Measurements from ENCODE around the gene CYS1. TPM values are rescaled to one million over a fixed set of nuclear protein-coding genes. Genes with fewer than 3 reads are reported as not detected.

The CYS1 gene
- total RNA-seq, 1 experiment from 2014 or later = 1.2 TPM

- POLR2A ChIA-PET = interaction anchor here (1.4 kb wide), 1 partner anchor 26 kb away, joined by 4 read pairs; no protein-coding TSS in a partner anchor
- peak; percentile 36 for DNase-seq (ENCODE audit: low spot score)
- TF ChIP-seq ETV6 (CRISPR knock-in tag; IDR thresholded peaks at IDR 0.05) (no peak), CBFB (CRISPR knock-in tag; IDR thresholded peaks at IDR 0.05; ENCODE audit: low read depth) (no peak), NR1H2 (CRISPR knock-in tag; IDR thresholded peaks at IDR 0.05) (no peak), RELA (CRISPR knock-in tag; IDR thresholded peaks at IDR 0.05; ENCODE audit: borderline replicate concordance) (no peak), ZNF532 (CRISPR knock-in tag; IDR thresholded peaks at IDR 0.05; ENCODE audit: borderline replicate concordance) (no peak), MXD4 (CRISPR knock-in tag; IDR thresholded peaks at IDR 0.05; ENCODE audit: borderline replicate concordance) (no peak), ERG (CRISPR knock-in tag; IDR thresholded peaks at IDR 0.05) (no peak)
- TF ChIP-seq, protein P1, sequence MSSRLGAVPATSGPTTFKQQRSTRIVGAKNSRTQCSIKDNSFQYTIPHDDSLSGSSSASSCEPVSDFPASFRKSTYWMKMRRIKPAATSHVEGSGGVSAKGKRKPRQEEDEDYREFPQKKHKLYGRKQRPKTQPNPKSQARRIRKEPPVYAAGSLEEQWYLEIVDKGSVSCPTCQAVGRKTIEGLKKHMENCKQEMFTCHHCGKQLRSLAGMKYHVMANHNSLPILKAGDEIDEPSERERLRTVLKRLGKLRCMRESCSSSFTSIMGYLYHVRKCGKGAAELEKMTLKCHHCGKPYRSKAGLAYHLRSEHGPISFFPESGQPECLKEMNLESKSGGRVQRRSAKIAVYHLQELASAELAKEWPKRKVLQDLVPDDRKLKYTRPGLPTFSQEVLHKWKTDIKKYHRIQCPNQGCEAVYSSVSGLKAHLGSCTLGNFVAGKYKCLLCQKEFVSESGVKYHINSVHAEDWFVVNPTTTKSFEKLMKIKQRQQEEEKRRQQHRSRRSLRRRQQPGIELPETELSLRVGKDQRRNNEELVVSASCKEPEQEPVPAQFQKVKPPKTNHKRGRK (CRISPR knock-in tag; IDR thresholded peaks at IDR 0.05; ENCODE audit: borderline replicate concordance) = no peak
These were observed 8.6 kb downstream of the CYS1 start for GRCh38 chr2:10071595-10071994.

GRCh38 chr2:10071176-10071575 lies 9.0 kb downstream of the CYS1 start:
- no peak overlapping the region for H3K27ac Mint-ChIP-seq
- H3K4me1 Mint-ChIP-seq = peaks cover 18% of the 10 kb centered on the region
- H3K9me3 Mint-ChIP-seq = peaks cover 8% of the 10 kb centered on the region
- DNase-seq (ENCODE audit: low spot score) = no peak
- POLR2A ChIA-PET = no interaction called here
- no peak overlapping the region for H3K4me3 Mint-ChIP-seq
- H3K27me3 Mint-ChIP-seq (ENCODE audit: low read depth) = no peaks in the 10 kb centered on the region
- no peaks in the 10 kb centered on the region for H3K36me3 Mint-ChIP-seq
- no peak for ATAC-seq
- CTCF ChIA-PET = interaction anchor here (0.6 to 5.9 kb wide), 18 partner anchors 9 to 589 kb away, joined by 3 to 166 read pairs (median 8); partner anchors contain the start of genes CYS1 and YWHAQ
- TF ChIP-seq FOXJ3 (CRISPR knock-in tag; IDR thresholded peaks at IDR 0.05; ENCODE audit: borderline replicate concordance) (no peak), SMAD3 (CRISPR knock-in tag; IDR thresholded peaks at IDR 0.05; ENCODE audit: borderline replicate concordance) (no peak), NR3C1 (CRISPR knock-in tag; conservative IDR thresholded peaks at IDR 0.05; ENCODE audit: low read depth) (no peak), GRHL2 (CRISPR knock-in tag; IDR thresholded peaks at IDR 0.05; ENCODE audit: insufficient replicate concordance, severe bottlenecking) (no peak), NR2C2 (CRISPR knock-in tag; IDR thresholded peaks at IDR 0.05) (no peak), NFYB (CRISPR knock-in tag; conservative IDR thresholded peaks at IDR 0.05; ENCODE audit: low read depth) (no peak), MYBL2 (CRISPR knock-in tag; IDR thresholded peaks at IDR 0.05) (no peak), FOXK1 (CRISPR knock-in tag; IDR thresholded peaks at IDR 0.05) (no peak), ERG (CRISPR knock-in tag; IDR thresholded peaks at IDR 0.05) (no peak), EMX1 (CRISPR knock-in tag; IDR thresholded peaks at IDR 0.05) (no peak), GABPB1 (CRISPR knock-in tag; IDR thresholded peaks at IDR 0.05) (no peak), CBFB (CRISPR knock-in tag; IDR thresholded peaks at IDR 0.05; ENCODE audit: low read depth) (no peak), ZNF317 (CRISPR knock-in tag; IDR thresholded peaks at IDR 0.05; ENCODE audit: borderline replicate concordance, low read depth) (no peak), TCF7 (CRISPR knock-in tag; IDR thresholded peaks at IDR 0.05; ENCODE audit: low read depth) (no peak), ATF1 (CRISPR knock-in tag; IDR thresholded peaks at IDR 0.05) (no peak)
- TF ChIP-seq, protein P2, sequence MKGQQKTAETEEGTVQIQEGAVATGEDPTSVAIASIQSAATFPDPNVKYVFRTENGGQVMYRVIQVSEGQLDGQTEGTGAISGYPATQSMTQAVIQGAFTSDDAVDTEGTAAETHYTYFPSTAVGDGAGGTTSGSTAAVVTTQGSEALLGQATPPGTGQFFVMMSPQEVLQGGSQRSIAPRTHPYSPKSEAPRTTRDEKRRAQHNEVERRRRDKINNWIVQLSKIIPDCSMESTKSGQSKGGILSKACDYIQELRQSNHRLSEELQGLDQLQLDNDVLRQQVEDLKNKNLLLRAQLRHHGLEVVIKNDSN (CRISPR knock-in tag; IDR thresholded peaks at IDR 0.05) = no peak
- TF ChIP-seq, protein P3, sequence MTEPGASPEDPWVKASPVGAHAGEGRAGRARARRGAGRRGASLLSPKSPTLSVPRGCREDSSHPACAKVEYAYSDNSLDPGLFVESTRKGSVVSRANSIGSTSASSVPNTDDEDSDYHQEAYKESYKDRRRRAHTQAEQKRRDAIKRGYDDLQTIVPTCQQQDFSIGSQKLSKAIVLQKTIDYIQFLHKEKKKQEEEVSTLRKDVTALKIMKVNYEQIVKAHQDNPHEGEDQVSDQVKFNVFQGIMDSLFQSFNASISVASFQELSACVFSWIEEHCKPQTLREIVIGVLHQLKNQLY (CRISPR knock-in tag; IDR thresholded peaks at IDR 0.05) = no peak
- TF ChIP-seq, protein P4, sequence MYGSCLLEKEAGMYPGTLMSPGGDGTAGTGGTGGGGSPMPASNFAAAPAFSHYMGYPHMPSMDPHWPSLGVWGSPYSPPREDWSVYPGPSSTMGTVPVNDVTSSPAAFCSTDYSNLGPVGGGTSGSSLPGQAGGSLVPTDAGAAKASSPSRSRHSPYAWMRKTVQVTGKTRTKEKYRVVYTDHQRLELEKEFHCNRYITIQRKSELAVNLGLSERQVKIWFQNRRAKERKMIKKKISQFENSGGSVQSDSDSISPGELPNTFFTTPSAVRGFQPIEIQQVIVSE (CRISPR knock-in tag; IDR thresholded peaks at IDR 0.05; ENCODE audit: borderline replicate concordance) = no peak

More at GRCh38 chr2:10071595-10071994, 8.6 kb downstream of the CYS1 start:
- peaks cover 18% of the 10 kb centered on the region for H3K4me1 Mint-ChIP-seq
- H3K36me3 Mint-ChIP-seq = no peaks in the 10 kb centered on the region
- no peak for ATAC-seq
- no peak overlapping the region for H3K27ac Mint-ChIP-seq
- peaks cover 8% of the 10 kb centered on the region for H3K9me3 Mint-ChIP-seq
- H3K4me3 Mint-ChIP-seq = no peak overlapping the region
- CTCF ChIA-PET = interaction anchor here (0.6 to 5.9 kb wide), 27 partner anchors 10 to 589 kb away, joined by 3 to 166 read pairs (median 8); partner anchors contain the start of genes TAF1B and YWHAQ
- peaks cover under 1% of the 10 kb centered on the region; the same call in 1 of the 2 replicates for H3K27me3 Mint-ChIP-seq (ENCODE audit: low read depth)
